Upper lobe of right lung (tissue), 1 donor: ENCODE measurements around the gene FRS3. TPM values are rescaled to one million over a fixed set of nuclear protein-coding genes. Genes with fewer than 3 reads are reported as not detected.

ENCODE experiments used
- ATAC-seq: fragments of 200-7000 bp; cut with Tn5 transposase; one replicate; pipeline ENCODE4 v1.9.1; 2020; ENCODE audit warnings: mild to moderate bottlenecking, moderate library complexity
- DNase-seq: peaks from one replicate; pipeline ENCODE4 v3.0.0-alpha.2; 2020
- H3K27ac ChIP-seq: fragments of 200-600 bp; one replicate; pipeline ENCODE4 v1.8.0; 2022
- H3K27me3 ChIP-seq: fragments of 200-600 bp; one replicate; pipeline ENCODE4 v1.8.0; 2022; ENCODE audit warnings: mild to moderate bottlenecking
- H3K36me3 ChIP-seq: fragments of 200-600 bp; one replicate; pipeline ENCODE4 v1.8.0; 2022
- H3K4me1 ChIP-seq: fragments of 200-600 bp; one replicate; pipeline ENCODE4 v1.8.0; 2022
- H3K4me3 ChIP-seq: fragments of 200-600 bp; one replicate; pipeline ENCODE4 v1.8.0; 2022; ENCODE audit warnings: mild to moderate bottlenecking
- H3K9me3 ChIP-seq: fragments of 200-600 bp; one replicate; pipeline ENCODE4 v1.8.0; 2022
- intact Hi-C: fragments of 100-400 bp; cut with DNase I; formaldehyde crosslinking; loops from one replicate; pipeline ENCODE4 v1.11.0; 2022
- total RNA-seq: library from RNA; stranded (reverse); fragmentation: NEBNext Ultra II Directional; extraction: Animal tissue kit (Norgen Biotek cat#: 25700); gene quantifications from one replicate; pipeline ENCODE4 v1.2.1, GENCODE V29; 2021
- TF ChIP-seq, protein P1 (sequence below): fragments of 200-600 bp; IDR thresholded peaks from one replicate; pipeline ENCODE4 v1.8.0; 2022; ENCODE audit warnings: antibody characterized with exemption
- donor health status: DM: no; HTN: yes; CAD: no; lungs with severe emphysema.

FRS3 gene
- total RNA-seq, 1 donor from 2014 or later: 8.5 TPM

DNA sequence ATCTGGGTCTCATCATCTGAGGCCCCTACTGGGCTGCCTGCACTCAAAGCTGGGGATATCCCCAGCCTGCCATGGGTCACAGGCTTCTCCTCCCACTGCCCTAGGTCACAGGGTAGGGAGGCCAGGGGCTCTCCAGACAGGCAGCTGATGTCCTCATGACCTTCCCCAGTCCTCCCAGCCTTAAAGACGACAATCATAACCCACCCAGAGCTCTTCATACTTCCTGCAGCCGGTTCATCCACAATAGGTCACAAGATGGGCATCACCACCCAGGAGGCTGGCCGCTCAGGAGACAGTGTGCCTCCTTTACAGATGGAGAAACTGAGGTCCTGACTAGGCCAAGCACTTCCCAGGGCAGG is 59.5 kb downstream of the FRS3 start:
- intact Hi-C loops: no loop called here
- DNase-seq (no peak), ATAC-seq (no peak)
- Histone ChIP-seq H3K27ac (no peak overlapping the region), H3K36me3 (no peaks in the 10 kb centered on the region), H3K4me3 (no peak overlapping the region), H3K27me3 (no peaks in the 10 kb centered on the region), H3K4me1 (peaks cover 50% of the 10 kb centered on the region), H3K9me3 (no peaks in the 10 kb centered on the region)
- TF ChIP-seq, protein P1, sequence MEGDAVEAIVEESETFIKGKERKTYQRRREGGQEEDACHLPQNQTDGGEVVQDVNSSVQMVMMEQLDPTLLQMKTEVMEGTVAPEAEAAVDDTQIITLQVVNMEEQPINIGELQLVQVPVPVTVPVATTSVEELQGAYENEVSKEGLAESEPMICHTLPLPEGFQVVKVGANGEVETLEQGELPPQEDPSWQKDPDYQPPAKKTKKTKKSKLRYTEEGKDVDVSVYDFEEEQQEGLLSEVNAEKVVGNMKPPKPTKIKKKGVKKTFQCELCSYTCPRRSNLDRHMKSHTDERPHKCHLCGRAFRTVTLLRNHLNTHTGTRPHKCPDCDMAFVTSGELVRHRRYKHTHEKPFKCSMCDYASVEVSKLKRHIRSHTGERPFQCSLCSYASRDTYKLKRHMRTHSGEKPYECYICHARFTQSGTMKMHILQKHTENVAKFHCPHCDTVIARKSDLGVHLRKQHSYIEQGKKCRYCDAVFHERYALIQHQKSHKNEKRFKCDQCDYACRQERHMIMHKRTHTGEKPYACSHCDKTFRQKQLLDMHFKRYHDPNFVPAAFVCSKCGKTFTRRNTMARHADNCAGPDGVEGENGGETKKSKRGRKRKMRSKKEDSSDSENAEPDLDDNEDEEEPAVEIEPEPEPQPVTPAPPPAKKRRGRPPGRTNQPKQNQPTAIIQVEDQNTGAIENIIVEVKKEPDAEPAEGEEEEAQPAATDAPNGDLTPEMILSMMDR: no peak

Other genes with a start within 250 kb of the FRS3 start
- 29.9 TPM for gene FOXP4, start 233.5 kb downstream of the FRS3 start, total RNA-seq
- gene MDFI, start 141.4 kb downstream of the FRS3 start, total RNA-seq: 11.0 TPM
- gene TFEB, start 44.3 kb downstream of the FRS3 start, total RNA-seq: 40.3 TPM
- gene PGC, start 32.5 kb downstream of the FRS3 start, total RNA-seq: 1,050 TPM
- gene PRICKLE4, start 882 bp upstream of the FRS3 start, total RNA-seq: 14.2 TPM
- 138 TPM for gene TOMM6, start 7.8 kb upstream of the FRS3 start, total RNA-seq
- 2.7 TPM for gene USP49, start 115.5 kb upstream of the FRS3 start, total RNA-seq
- gene MED20, start 141.2 kb upstream of the FRS3 start, total RNA-seq: 18.3 TPM
- 11.6 TPM for gene BYSL, start 141.6 kb upstream of the FRS3 start, total RNA-seq
- 186 TPM for gene CCND3, start 161.9 kb upstream of the FRS3 start, total RNA-seq